Measurements from ENCODE around the gene SPOCD1.

DNA sequence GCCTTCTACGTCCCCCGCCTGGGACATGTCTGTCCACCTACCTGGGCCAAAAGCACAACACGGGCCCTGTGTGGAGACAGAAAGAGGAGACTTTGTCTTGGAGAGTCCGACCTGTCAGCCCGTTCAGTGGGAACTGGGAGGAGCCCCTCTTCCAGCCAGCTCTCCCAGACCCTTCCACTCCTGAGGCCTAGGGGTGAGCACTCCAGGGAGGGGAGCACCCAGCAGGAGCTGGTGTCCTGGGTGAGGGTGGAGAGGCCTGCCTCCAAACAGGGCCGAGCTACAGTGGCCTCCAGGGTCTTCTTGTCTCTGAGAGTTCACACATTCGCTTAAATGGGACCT is 546 bp downstream of the SPOCD1 start:
- TF ChIP-seq EZH2 (IDR thresholded peaks at IDR 0.05; ENCODE audit: low read depth, unreplicated experiment) (no peak), POLR2AphosphoS5 (IDR thresholded peaks at IDR 0.05; ENCODE audit: low read depth) (no peak), JUNB (IDR thresholded peaks at IDR 0.05; ENCODE audit: unreplicated experiment) (no peak)
- TF ChIP-seq, protein P1, sequence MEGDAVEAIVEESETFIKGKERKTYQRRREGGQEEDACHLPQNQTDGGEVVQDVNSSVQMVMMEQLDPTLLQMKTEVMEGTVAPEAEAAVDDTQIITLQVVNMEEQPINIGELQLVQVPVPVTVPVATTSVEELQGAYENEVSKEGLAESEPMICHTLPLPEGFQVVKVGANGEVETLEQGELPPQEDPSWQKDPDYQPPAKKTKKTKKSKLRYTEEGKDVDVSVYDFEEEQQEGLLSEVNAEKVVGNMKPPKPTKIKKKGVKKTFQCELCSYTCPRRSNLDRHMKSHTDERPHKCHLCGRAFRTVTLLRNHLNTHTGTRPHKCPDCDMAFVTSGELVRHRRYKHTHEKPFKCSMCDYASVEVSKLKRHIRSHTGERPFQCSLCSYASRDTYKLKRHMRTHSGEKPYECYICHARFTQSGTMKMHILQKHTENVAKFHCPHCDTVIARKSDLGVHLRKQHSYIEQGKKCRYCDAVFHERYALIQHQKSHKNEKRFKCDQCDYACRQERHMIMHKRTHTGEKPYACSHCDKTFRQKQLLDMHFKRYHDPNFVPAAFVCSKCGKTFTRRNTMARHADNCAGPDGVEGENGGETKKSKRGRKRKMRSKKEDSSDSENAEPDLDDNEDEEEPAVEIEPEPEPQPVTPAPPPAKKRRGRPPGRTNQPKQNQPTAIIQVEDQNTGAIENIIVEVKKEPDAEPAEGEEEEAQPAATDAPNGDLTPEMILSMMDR (conservative IDR thresholded peaks at IDR 0.05; ENCODE audit: low read depth in 2 of 2) = no peak
- TF ChIP-seq, protein P2, sequence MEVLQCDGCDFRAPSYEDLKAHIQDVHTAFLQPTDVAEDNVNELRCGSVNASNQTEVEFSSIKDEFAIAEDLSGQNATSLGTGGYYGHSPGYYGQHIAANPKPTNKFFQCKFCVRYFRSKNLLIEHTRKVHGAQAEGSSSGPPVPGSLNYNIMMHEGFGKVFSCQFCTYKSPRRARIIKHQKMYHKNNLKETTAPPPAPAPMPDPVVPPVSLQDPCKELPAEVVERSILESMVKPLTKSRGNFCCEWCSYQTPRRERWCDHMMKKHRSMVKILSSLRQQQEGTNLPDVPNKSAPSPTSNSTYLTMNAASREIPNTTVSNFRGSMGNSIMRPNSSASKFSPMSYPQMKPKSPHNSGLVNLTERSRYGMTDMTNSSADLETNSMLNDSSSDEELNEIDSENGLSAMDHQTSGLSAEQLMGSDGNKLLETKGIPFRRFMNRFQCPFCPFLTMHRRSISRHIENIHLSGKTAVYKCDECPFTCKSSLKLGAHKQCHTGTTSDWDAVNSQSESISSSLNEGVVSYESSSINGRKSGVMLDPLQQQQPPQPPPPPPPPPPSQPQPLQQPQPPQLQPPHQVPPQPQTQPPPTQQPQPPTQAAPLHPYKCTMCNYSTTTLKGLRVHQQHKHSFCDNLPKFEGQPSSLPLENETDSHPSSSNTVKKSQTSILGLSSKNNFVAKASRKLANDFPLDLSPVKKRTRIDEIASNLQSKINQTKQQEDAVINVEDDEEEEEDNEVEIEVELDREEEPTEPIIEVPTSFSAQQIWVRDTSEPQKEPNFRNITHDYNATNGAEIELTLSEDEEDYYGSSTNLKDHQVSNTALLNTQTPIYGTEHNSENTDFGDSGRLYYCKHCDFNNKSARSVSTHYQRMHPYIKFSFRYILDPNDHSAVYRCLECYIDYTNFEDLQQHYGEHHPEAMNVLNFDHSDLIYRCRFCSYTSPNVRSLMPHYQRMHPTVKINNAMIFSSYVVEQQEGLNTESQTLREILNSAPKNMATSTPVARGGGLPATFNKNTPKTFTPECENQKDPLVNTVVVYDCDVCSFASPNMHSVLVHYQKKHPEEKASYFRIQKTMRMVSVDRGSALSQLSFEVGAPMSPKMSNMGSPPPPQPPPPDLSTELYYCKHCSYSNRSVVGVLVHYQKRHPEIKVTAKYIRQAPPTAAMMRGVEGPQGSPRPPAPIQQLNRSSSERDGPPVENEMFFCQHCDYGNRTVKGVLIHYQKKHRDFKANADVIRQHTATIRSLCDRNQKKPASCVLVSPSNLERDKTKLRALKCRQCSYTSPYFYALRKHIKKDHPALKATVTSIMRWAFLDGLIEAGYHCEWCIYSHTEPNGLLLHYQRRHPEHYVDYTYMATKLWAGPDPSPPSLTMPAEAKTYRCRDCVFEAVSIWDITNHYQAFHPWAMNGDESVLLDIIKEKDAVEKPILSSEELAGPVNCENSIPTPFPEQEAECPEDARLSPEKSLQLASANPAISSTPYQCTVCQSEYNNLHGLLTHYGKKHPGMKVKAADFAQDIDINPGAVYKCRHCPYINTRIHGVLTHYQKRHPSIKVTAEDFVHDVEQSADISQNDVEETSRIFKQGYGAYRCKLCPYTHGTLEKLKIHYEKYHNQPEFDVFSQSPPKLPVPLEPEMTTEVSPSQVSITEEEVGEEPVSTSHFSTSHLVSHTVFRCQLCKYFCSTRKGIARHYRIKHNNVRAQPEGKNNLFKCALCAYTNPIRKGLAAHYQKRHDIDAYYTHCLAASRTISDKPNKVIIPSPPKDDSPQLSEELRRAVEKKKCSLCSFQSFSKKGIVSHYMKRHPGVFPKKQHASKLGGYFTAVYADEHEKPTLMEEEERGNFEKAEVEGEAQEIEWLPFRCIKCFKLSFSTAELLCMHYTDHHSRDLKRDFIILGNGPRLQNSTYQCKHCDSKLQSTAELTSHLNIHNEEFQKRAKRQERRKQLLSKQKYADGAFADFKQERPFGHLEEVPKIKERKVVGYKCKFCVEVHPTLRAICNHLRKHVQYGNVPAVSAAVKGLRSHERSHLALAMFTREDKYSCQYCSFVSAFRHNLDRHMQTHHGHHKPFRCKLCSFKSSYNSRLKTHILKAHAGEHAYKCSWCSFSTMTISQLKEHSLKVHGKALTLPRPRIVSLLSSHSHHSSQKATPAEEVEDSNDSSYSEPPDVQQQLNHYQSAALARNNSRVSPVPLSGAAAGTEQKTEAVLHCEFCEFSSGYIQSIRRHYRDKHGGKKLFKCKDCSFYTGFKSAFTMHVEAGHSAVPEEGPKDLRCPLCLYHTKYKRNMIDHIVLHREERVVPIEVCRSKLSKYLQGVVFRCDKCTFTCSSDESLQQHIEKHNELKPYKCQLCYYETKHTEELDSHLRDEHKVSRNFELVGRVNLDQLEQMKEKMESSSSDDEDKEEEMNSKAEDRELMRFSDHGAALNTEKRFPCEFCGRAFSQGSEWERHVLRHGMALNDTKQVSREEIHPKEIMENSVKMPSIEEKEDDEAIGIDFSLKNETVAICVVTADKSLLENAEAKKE (CRISPR knock-in tag; IDR thresholded peaks at IDR 0.05) = no peak

Data from GM23338 (cell line).